Heart left ventricle (tissue), 13 donors: ENCODE data around the gene SORCS1.

Experiments used
- CTCF ChIP-seq, 12 donors: fragments of 200-600 bp; sonication (generic) in 4 of 12; IDR thresholded peaks; one replicate each; pipeline versions ENCODE4 v1.5.0 to v1.8.0; 2018 to 2022; ENCODE audit warnings: antibody characterized with exemption in 12 of 12, mild to moderate bottlenecking in 5 of 12
- POLR2A ChIP-seq, 2 donors: fragments of 450-650 bp; IDR thresholded peaks; one replicate each; pipeline ENCODE4 v1.6.1; 2017; ENCODE audit warnings: antibody characterized with exemption in 2 of 2, mild to moderate bottlenecking in 2 of 2, moderate library complexity in 2 of 2
- donor health status: ischemic (EF 13 %, LVEDD 7.1; RV severe dilation, severe dysfunction).
- donor health status: DM: no; HTN: yes; CAD: no.
- donor health status: DM: no; HTN: no; CAD: no.
- donor health status: ischemic (EF 25% LVEDD 6.9; RV normal size, moderate dysfunction).
- donor health status: ischemic (EF 25% LVEDD 5.7; RV mildly dilated, moderate dysfunction).
- donor health status: ischemic (EF 35%, LVEDD 5.7; RV mildly dilated, moderate dysfunction).
- donor health status: nonischemic (EF 11% LVEDD 7.7; RV severe dilation, severe dysfunction).
- donor health status: DM: yes; HTN: yes; CAD: no.
- donor health status: PGD.
- donor health status: ischemic (EF 29% LVEDD 5.4; RV normal size, mild dysfunction).
- donor health status: nonischemic (EF 23%, LVEDD 6.1; RV moderate dilation, normal function).

GRCh38 chr10:107037192-107038122, 127.0 kb downstream of the SORCS1 start:
- no peak for TF ChIP-seq CTCF (IDR thresholded peaks at IDR 0.05)
- TF ChIP-seq POLR2A (IDR thresholded peaks at IDR 0.05), result no peak
